ENCODE results near the gene MORN1. TPM values are rescaled to one million over a fixed set of nuclear protein-coding genes. Genes with fewer than 3 reads are reported as not detected.

Gene MORN1
- total RNA-seq, 1 donor, result 9.5 TPM

- TF ChIP-seq CTCF (IDR thresholded peaks at IDR 0.05; ENCODE audit: insufficient read depth, low read depth, low read length), result no peak
- no peak for DNase-seq (ENCODE audit: low read depth)
- no peak overlapping the region for H3K4me3 ChIP-seq (ENCODE audit: low read depth, low read length)
Measured at GRCh38 chr1:2368053-2368744, 23.2 kb downstream of the MORN1 start.

GRCh38 chr1:2363847-2364513, 27.4 kb downstream of the MORN1 start:
- no peak for TF ChIP-seq CTCF (IDR thresholded peaks at IDR 0.05; ENCODE audit: insufficient read depth, low read depth, low read length)
- no peak for DNase-seq (ENCODE audit: low read depth)

GRCh38 chr1:2360588-2361364, 30.6 kb downstream of the MORN1 start:
- TF ChIP-seq CTCF (IDR thresholded peaks at IDR 0.05; ENCODE audit: insufficient read depth, low read depth, low read length), result no peak
- H3K4me3 ChIP-seq (ENCODE audit: low read depth, low read length), result no peak overlapping the region
- DNase-seq (ENCODE audit: low read depth), result no peak

More at GRCh38 chr1:2363847-2364513, 27.4 kb downstream of the MORN1 start:
- H3K4me3 ChIP-seq (ENCODE audit: low read depth, low read length), result no peak overlapping the region

GRCh38 chr1:2358651-2359640, 32.4 kb downstream of the MORN1 start:
- no peak overlapping the region for H3K4me3 ChIP-seq (ENCODE audit: low read depth, low read length)
- TF ChIP-seq CTCF (IDR thresholded peaks at IDR 0.05; ENCODE audit: insufficient read depth, low read depth, low read length), result no peak
- no peak for DNase-seq (ENCODE audit: low read depth)

GRCh38 chr1:2358072-2358471, 33.3 kb downstream of the MORN1 start:
- no peak for TF ChIP-seq CTCF (IDR thresholded peaks at IDR 0.05; ENCODE audit: insufficient read depth, low read depth, low read length)
- DNase-seq (ENCODE audit: low read depth), result no peak
- no peak overlapping the region for H3K4me3 ChIP-seq (ENCODE audit: low read depth, low read length)
